ENCODE measurements around the gene MSL1.

- TF ChIP-seq CTCF (conservative IDR thresholded peaks at IDR 0.05 in 1 of 2, IDR thresholded peaks at IDR 0.05 in 1 of 2; ENCODE audit: extremely low read depth in 1 of 2, insufficient read depth in 1 of 2, low read depth in 1 of 2, low read length in 2 of 2) (peak; percentile 51 to 90), EZH2 (IDR thresholded peaks at IDR 0.05; ENCODE audit: borderline replicate concordance, low read length) (no peak)
These were observed 8.5 kb upstream of the MSL1 start for GRCh38 chr17:40113110-40113906.

Measured in mammary epithelial cell (primary cell).